ENCODE results near the gene USP2.

DNA sequence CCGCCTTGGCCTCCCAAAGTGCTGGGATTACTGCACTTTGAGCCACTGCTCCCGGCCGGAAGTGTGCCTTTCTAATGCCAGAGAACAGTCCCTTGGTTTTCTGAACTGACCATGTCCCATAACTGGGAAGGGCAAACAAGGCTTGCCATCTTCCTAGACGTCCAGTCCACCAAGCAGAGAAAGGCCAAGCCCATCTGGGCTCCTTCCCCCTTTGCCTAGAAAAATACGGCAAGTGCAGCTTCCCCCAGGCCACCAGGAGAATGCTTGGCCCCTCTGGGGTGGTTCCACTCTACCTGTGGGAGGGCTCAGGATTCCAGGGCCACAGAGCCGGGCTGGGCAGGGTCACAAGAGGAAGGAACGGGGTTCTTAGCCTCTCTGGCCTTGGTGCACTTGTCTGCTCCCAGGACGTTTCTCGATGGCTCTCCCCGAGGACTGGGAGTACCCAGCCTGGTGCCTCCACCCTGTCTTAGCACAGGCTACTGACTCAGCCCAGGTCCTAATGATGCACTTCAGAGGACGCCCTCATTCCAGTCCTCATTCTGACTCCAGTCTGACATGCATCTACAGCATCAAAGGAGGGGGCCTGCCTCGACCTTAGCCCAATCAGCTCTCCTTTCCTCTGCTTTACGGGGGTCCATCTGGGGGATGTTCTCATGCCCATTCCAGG is 1.2 kb downstream of the USP2 start:
- TF ChIP-seq, protein P1, sequence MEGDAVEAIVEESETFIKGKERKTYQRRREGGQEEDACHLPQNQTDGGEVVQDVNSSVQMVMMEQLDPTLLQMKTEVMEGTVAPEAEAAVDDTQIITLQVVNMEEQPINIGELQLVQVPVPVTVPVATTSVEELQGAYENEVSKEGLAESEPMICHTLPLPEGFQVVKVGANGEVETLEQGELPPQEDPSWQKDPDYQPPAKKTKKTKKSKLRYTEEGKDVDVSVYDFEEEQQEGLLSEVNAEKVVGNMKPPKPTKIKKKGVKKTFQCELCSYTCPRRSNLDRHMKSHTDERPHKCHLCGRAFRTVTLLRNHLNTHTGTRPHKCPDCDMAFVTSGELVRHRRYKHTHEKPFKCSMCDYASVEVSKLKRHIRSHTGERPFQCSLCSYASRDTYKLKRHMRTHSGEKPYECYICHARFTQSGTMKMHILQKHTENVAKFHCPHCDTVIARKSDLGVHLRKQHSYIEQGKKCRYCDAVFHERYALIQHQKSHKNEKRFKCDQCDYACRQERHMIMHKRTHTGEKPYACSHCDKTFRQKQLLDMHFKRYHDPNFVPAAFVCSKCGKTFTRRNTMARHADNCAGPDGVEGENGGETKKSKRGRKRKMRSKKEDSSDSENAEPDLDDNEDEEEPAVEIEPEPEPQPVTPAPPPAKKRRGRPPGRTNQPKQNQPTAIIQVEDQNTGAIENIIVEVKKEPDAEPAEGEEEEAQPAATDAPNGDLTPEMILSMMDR (IDR thresholded peaks at IDR 0.05; ENCODE audit: borderline replicate concordance, extremely low read depth, low read length, poor library complexity, severe bottlenecking): no peak
- TF ChIP-seq EZH2 (IDR thresholded peaks at IDR 0.05; ENCODE audit: borderline replicate concordance, low read depth, low read length, severe bottlenecking): no peak
